Choroid plexus epithelial cell (primary cell): ENCODE data around the gene CMTM8.

ENCODE experiments used
- DNase-seq: peaks from one replicate; pipeline ENCODE4 v3.0.0-alpha.2; 2010; ENCODE audit warnings: low read depth
- H3K4me3 ChIP-seq: 2 replicates; pipeline ENCODE4 v1.5.1; 2011; ENCODE audit warnings: low read depth, mild to moderate bottlenecking, control low read depth, low read length, moderate library complexity
- CTCF ChIP-seq: conservative IDR thresholded peaks from 2 replicates; pipeline ENCODE4 v1.5.1; 2011; ENCODE audit warnings: low read depth, mild to moderate bottlenecking, control low read depth, inconsistent platforms, low read length, moderate library complexity

The CMTM8 gene

GRCh38 chr3:32395496-32395895 is 157.0 kb downstream of the CMTM8 start:
- DNase-seq: no peak
- TF ChIP-seq CTCF: no peak
- no peak overlapping the region for H3K4me3 ChIP-seq

GRCh38 chr3:32397941-32398340 is 159.5 kb downstream of the CMTM8 start:
- TF ChIP-seq CTCF: no peak
- H3K4me3 ChIP-seq: no peak overlapping the region
- no peak for DNase-seq

- no peak overlapping the region for H3K4me3 ChIP-seq
- no peak for TF ChIP-seq CTCF
- DNase-seq: no peak
These were observed 160.1 kb downstream of the CMTM8 start for GRCh38 chr3:32398531-32398930.

GRCh38 chr3:32399030-32399620 is 160.6 kb downstream of the CMTM8 start:
- TF ChIP-seq CTCF: peak; percentile 62
- no peak overlapping the region for H3K4me3 ChIP-seq

GRCh38 chr3:32401126-32401525 is 162.6 kb downstream of the CMTM8 start:
- H3K4me3 ChIP-seq: peak overlapping the region; percentile 62
- DNase-seq: no peak
- TF ChIP-seq CTCF: no peak

More at GRCh38 chr3:32399030-32399620, 160.6 kb downstream of the CMTM8 start:
- DNase-seq: peak; percentile 75

- DNase-seq: peak; percentile 64
- H3K4me3 ChIP-seq: peak overlapping the region; percentile 62
- no peak for TF ChIP-seq CTCF
These were observed 163.1 kb downstream of the CMTM8 start for GRCh38 chr3:32401556-32402081.

- no peak for TF ChIP-seq CTCF
- DNase-seq: no peak
- no peak overlapping the region for H3K4me3 ChIP-seq
These were observed 165.2 kb downstream of the CMTM8 start for GRCh38 chr3:32403663-32404062.
